ENCODE data around the gene ARHGAP5. TPM values are rescaled to one million over a fixed set of nuclear protein-coding genes. Genes with fewer than 3 reads are reported as not detected.

Gene ARHGAP5
- total RNA-seq, 1 donor from 2014 or later, result 140 TPM

DNA sequence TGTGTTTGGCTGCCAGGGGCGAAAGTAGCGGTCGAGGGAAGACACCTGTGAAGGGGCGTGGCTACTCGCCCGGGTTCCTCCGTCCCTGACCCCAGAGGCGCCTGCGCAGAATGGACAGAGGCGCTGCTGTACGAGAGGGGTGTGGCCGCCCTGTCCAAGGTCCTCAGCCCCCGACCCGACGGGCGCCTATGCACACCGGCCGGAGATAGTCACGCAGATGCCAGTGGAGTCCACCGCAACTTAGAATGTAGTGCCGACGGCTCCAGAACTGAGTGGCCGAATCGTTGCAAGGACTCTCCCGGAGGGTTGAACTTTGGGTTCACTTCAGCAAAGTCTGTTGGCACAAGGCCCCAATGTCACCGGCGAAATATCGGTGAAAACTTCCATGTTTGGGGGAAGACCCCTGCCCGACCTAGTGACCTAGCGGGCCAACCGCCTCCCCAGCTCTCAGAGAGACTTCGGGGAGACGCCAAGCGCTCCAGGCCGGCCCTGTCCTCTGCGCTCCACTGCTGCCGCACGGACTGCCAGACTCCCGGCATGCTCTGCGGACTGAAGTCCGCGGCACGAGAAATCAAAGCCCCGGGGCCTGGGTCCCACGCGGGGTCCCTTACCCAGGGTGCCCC, 124.2 kb downstream of the ARHGAP5 start:
- H3K9me3 ChIP-seq (ENCODE audit: insufficient read depth, low read depth, low read length), result no peaks in the 10 kb centered on the region
- no peak overlapping the region for H3K27ac ChIP-seq (ENCODE audit: low read depth, low read length)
- peaks cover 4% of the 10 kb centered on the region for H3K4me1 Mint-ChIP-seq (ENCODE audit: low read depth, unreplicated experiment)
- no peaks in the 10 kb centered on the region for H3K27me3 Mint-ChIP-seq (ENCODE audit: low read depth, unreplicated experiment)
- peak overlapping the region; percentile 94 for H3K9ac ChIP-seq (ENCODE audit: low read length)
- no peaks in the 10 kb centered on the region for H3K36me3 Mint-ChIP-seq (ENCODE audit: low read depth, unreplicated experiment)
- H3K9me3 Mint-ChIP-seq (ENCODE audit: unreplicated experiment), result no peaks in the 10 kb centered on the region
- H3K36me3 ChIP-seq (ENCODE audit: insufficient read depth, low read length), result no peaks in the 10 kb centered on the region
- H3K4me1 ChIP-seq (ENCODE audit: insufficient read depth, low read length), result peaks cover 5% of the 10 kb centered on the region
- DNase-seq (ENCODE audit: low read depth), result peak; percentile 52
- no peaks in the 10 kb centered on the region for H4K20me1 ChIP-seq (ENCODE audit: insufficient read depth, low read length)
- no peaks in the 10 kb centered on the region for H3K27me3 ChIP-seq (ENCODE audit: insufficient read depth, low read length)
- H3K27ac Mint-ChIP-seq (ENCODE audit: unreplicated experiment), result peak overlapping the region; percentile 97
- peak overlapping the region; percentile 93 for H3K4me2 ChIP-seq (ENCODE audit: low read length)
- peak overlapping the region; percentile 97 for H2AFZ ChIP-seq (ENCODE audit: low read depth, low read length)
- no peak for FAIRE-seq
- TF ChIP-seq, protein P1, sequence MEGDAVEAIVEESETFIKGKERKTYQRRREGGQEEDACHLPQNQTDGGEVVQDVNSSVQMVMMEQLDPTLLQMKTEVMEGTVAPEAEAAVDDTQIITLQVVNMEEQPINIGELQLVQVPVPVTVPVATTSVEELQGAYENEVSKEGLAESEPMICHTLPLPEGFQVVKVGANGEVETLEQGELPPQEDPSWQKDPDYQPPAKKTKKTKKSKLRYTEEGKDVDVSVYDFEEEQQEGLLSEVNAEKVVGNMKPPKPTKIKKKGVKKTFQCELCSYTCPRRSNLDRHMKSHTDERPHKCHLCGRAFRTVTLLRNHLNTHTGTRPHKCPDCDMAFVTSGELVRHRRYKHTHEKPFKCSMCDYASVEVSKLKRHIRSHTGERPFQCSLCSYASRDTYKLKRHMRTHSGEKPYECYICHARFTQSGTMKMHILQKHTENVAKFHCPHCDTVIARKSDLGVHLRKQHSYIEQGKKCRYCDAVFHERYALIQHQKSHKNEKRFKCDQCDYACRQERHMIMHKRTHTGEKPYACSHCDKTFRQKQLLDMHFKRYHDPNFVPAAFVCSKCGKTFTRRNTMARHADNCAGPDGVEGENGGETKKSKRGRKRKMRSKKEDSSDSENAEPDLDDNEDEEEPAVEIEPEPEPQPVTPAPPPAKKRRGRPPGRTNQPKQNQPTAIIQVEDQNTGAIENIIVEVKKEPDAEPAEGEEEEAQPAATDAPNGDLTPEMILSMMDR (IDR thresholded peaks at IDR 0.05; ENCODE audit: insufficient read depth, low read depth, low read length), result no peak
- no peak for TF ChIP-seq EZH2 (IDR thresholded peaks at IDR 0.05; ENCODE audit: insufficient read depth, low read length)
- H3K79me2 ChIP-seq (ENCODE audit: insufficient read depth, low read length), result no peaks in the 10 kb centered on the region
- peak overlapping the region; percentile 87 for H3K4me3 Mint-ChIP-seq (ENCODE audit: unreplicated experiment)
- peak overlapping the region; percentile 82 for H3K4me3 ChIP-seq (ENCODE audit: insufficient read depth, low read depth, low read length)

DNA sequence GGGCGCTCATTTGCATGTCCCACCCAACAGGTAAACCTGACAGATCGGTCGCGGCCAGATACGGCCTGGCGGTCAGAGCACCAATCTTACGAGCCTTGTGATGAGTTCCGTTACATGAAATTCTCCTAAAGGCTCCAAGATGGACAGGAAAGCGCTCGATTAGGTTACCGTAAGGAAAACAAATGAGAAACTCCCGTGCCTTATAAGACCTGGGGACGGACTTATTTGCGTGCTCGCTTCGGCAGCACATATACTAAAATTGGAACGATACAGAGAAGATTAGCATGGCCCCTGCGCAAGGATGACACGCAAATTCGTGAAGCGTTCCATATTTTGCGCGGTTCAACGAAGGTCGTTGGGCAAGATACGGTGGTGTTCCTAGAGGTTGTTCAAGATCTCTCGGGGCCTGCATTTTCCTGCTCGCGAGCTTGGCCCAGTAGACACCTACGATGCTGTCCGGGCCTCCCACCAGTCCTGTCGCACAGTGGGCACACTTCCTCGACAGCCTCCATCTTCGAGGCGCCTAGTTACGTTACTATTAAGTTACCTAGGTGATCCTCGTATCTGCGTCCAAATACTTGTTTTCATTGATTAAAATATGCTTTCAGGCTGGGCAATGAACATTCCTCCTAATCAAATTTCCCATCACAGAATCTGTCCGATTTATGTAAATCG, 124.8 kb downstream of the ARHGAP5 start, which contains the start of gene RNU6-7:
RNU6-7 (plus strand) TSS at position 230 of the 675 bp plus-strand sequence.
- peak within 1 kb of the TSS; percentile 94 for H3K9ac ChIP-seq (ENCODE audit: low read length)
- H3K4me1 ChIP-seq (ENCODE audit: insufficient read depth, low read length), result peaks cover 5% of the 10 kb centered on the region
- H3K36me3 Mint-ChIP-seq (ENCODE audit: low read depth, unreplicated experiment), result no peaks in the 10 kb centered on the region
- FAIRE-seq, result no peak
- peak within 1 kb of the TSS; percentile 93 for H3K27ac ChIP-seq (ENCODE audit: low read depth, low read length)
- H3K9me3 Mint-ChIP-seq (ENCODE audit: unreplicated experiment), result no peaks in the 10 kb centered on the region
- no peaks in the 10 kb centered on the region for H3K36me3 ChIP-seq (ENCODE audit: insufficient read depth, low read length)
- H3K4me3 Mint-ChIP-seq (ENCODE audit: unreplicated experiment), result peak within 1 kb of the TSS; percentile 87
- TF ChIP-seq, protein P1 (IDR thresholded peaks at IDR 0.05; ENCODE audit: insufficient read depth, low read depth, low read length), result no peak
- no peak for TF ChIP-seq EZH2 (IDR thresholded peaks at IDR 0.05; ENCODE audit: insufficient read depth, low read length)
- H3K27ac Mint-ChIP-seq (ENCODE audit: unreplicated experiment), result peak within 1 kb of the TSS; percentile 100
- peak within 1 kb of the TSS; percentile 97 for H2AFZ ChIP-seq (ENCODE audit: low read depth, low read length)
- H3K4me2 ChIP-seq (ENCODE audit: low read length), result peak within 1 kb of the TSS; percentile 93
- H3K27me3 ChIP-seq (ENCODE audit: insufficient read depth, low read length), result no peaks in the 10 kb centered on the region
- H3K27me3 Mint-ChIP-seq (ENCODE audit: low read depth, unreplicated experiment), result no peaks in the 10 kb centered on the region
- DNase-seq (ENCODE audit: low read depth), result peak; percentile 18
- H3K9me3 ChIP-seq (ENCODE audit: insufficient read depth, low read depth, low read length), result no peaks in the 10 kb centered on the region
- H3K4me3 ChIP-seq (ENCODE audit: insufficient read depth, low read depth, low read length), result peak within 1 kb of the TSS; percentile 82
- H3K79me2 ChIP-seq (ENCODE audit: insufficient read depth, low read length), result no peaks in the 10 kb centered on the region
- no peaks in the 10 kb centered on the region for H4K20me1 ChIP-seq (ENCODE audit: insufficient read depth, low read length)
- peaks cover 4% of the 10 kb centered on the region for H3K4me1 Mint-ChIP-seq (ENCODE audit: low read depth, unreplicated experiment)
